GM19452 (cell line): ENCODE results near the gene TMEM132C.

Experiments
- ATAC-seq: cut with Tn5 transposase; IDR thresholded peaks from one replicate; pipeline ENCODE4 v1.9.1; 2021; ENCODE audit not compliant: unreplicated experiment

TMEM132C gene

DNA sequence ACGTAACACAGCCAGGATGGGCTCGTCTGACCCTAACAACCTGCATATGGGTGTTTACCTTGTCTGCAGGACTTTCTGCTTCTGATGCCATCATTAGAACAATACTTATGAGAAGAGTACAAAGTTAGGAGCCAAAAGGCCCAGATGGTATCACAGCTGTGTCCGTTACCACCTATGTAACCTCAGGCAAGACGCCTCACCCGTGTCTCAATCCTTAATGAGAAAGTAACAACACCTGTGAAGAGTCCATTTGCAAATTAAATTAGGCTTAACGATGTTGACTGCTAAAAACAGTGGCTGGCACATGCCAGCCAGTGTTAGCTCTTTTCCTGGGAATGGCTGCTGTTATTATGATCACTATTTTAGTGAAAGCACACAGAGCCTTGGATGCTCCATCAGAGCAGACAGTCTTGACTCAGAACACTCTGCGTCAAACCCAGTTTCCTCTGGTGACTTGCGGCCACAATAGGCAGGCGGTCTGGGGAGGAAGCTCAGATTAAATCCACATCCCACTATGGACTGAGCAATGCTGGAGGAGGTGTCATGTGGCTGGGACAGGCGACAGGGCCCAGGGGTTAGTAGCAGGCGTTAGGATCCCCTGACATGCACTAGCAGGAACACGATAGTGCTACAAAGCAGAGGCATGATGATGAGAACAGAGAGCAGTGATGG lies 431.5 kb downstream of the TMEM132C start:
- ATAC-seq = no peak

DNA sequence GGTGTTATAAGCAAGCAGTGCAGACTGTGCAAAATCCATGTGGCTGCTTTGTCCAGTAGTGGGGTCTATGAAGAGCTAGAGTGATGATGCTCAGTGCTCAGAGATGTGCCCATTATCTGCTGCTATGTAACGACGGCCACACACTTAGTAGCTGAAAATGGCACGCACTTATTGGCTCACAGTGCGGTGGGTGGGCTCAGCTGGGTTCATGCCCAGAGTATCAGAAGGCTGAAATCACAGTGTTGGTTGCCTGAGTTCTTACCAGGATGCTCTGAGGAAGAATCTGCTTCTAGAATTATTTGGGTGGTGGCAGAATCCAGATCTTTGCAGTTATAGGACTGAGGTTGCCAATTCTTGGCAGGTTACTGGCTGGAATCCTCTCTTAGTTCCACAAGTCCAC lies 432.1 kb downstream of the TMEM132C start:
- no peak for ATAC-seq

DNA sequence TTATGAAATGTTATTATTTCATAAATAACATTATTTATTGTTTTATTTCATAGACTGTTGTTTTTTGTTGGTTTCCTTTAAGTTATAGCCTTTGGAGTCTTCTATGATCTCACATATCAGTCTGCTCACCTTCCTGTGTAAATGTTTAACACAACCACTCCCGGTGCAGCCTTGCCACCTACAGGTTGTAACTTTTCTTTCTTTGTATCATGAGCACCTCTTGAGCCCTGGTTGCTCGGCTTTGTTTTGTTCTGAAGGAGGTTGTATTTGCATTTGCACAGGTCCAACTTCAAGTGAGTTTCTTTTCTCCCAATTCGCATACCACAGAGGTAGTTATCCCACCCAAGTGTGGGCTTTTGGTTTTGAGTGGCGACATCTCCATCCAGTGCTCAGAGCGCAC lies 435.4 kb downstream of the TMEM132C start:
- no peak for ATAC-seq

DNA sequence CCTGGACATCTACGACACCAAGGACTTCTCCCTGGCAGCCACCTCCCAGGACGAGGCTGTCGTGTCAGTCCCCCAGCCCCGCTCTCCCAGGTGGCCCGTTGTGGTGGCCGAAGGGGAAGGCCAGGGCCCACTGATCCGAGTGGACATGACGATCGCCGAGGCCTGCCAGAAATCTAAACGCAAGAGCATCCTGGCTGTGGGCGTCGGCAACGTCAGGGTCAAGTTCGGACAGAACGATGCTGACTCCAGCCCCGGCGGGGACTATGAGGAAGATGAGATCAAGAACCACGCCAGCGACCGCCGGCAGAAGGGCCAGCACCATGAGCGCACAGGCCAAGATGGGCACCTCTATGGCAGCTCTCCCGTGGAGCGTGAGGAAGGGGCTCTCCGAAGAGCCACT lies 438.2 kb downstream of the TMEM132C start:
- ATAC-seq = no peak

DNA sequence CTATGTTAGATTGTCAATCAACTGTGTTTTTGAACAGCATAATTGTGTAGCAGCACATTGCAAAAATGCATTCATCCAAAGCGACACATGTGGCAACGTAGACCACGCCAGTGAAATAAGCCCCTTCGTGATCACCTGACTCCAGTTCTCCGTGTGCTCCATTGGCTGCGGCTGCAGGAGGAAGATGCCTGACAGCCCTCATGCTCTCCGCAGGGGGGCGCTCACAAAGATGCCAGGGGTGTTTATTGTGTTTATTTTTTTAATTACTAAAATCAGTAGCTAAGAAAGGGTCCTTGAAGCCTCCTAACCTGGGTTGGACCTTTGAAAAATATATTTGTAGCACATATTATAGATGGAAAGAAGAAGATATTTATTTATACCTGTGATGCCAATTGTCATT lies 440.5 kb downstream of the TMEM132C start:
- no peak for ATAC-seq

DNA sequence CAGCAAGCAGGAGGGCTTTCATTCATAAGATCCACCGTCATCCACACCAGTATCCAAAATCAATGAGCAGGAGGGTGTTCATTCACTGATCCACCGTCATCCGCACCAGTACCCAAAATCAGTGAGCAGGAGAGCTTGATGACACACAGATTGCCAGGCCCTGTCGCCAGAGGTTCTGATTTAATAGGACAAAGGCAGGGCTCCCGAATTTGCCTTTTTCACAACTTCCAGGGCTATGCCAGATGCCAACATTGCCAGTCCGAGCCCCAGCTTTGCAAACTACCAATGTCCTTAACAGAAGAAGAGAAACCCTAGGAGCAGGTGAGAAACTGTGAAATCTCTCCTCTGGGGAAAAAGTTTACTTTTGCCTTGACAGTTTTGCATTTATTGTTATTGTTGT lies 441.8 kb downstream of the TMEM132C start:
- no peak for ATAC-seq

- no peak for ATAC-seq
These were observed 442.7 kb downstream of the TMEM132C start for GRCh38 chr12:128709660-128710059.

GRCh38 chr12:128711486-128711885 lies 444.5 kb downstream of the TMEM132C start:
- no peak for ATAC-seq

DNA sequence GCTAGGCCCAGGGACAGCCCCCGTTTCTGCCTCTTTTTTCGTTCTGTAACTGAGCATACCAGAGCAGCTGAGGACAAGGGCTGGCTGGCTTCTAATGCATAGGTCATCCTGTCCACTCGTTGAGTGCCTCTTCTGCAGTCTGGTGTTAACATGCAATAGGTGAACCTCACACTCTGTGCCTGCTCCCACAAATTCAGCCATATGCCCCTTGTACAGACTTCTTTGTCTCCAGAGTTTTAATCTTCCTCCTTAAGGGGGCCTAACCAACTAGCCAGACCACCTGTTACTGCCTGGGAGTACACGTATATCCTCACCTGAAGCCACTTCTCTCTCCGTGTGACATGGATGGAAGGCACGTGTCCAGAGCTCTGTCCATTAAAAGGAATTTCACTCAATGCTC lies 445.7 kb downstream of the TMEM132C start:
- ATAC-seq = no peak

- no peak for ATAC-seq
These were observed 448.5 kb downstream of the TMEM132C start for GRCh38 chr12:128715485-128715884.

DNA sequence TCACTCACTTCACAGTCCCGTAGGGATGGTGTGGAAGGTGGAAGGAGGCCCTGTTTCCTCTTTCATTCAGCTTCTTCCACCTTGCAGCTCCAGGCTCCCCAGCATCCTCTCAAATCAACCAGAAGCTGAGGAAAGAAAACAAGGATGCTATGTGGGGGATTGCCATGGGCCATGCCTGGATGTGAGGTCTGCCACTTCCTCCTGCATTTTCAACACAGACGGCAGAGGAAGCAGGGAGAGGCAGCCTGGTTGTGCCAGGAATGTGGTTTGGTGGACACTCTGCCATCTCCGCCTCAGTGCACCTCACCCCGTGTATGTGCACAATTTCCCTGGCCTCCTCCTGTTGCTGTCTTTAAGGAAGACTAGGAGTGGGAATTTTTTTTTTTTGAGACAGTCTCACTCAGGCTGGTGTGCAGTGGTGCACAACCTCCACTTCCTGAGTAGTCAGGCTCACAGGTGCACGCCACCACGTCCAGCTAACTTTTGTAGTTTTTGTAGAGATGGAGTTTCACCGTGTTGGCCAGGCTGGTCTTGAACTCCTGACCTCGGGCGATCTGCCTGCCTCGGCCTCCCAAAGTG lies 457.6 kb downstream of the TMEM132C start:
- no peak for ATAC-seq

DNA sequence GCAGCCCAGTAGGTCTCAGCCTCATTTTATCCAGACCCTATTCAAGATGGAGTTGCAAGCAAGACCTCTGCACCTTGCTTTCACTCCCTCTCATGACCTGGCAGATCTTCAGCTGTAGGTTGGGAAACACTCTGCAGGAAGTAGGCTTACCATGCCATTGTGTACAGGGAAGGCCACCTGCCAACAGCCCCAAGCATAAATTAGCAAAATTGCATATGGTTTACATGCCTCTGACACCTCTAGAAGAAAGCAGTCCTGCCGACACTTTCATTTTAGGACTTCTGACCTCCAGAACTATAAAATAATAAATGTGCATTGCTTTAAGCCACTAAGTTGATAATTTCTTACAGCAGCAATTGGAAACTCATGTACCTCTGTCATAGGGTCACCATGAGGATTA lies 459.9 kb downstream of the TMEM132C start:
- ATAC-seq = no peak

DNA sequence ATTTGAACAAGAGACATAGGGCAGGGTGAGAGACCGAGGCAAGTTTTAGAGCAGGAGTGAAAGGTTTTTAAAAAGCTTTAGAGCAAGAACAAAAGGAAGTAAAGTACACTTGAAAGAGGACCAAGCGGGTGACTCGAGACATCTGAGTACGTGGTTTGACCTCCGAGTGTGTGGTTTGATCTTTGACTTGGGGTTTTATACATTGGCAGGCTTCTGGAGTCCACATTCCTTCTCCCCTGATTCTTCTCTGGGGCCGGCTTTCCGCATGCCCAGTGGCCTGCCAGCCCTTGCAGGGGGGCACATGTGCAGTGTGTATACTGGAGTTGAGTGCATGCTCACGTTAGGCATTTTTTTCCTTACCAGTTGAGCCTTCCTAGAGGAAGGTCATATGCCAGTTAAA lies 460.5 kb downstream of the TMEM132C start:
- ATAC-seq = no peak

DNA sequence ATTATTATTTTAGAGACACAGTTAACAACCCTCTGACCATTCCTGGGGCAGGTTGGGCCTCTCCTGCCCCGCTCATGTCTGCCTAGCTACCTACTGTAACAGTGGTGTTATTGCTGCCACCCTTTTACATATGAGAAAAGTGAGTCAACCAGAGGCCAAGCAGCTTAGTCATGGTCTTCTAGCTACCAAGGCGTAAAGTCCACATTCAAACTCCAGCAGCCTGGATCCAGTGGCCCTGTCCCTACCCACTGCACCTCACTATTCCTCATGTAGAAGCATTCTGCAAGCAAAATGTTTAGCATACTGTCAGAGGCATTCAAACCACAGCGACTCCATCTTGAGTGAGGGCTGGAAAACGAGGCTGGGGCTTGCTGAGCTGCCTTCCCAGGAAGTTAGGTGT lies 461.0 kb downstream of the TMEM132C start:
- no peak for ATAC-seq

DNA sequence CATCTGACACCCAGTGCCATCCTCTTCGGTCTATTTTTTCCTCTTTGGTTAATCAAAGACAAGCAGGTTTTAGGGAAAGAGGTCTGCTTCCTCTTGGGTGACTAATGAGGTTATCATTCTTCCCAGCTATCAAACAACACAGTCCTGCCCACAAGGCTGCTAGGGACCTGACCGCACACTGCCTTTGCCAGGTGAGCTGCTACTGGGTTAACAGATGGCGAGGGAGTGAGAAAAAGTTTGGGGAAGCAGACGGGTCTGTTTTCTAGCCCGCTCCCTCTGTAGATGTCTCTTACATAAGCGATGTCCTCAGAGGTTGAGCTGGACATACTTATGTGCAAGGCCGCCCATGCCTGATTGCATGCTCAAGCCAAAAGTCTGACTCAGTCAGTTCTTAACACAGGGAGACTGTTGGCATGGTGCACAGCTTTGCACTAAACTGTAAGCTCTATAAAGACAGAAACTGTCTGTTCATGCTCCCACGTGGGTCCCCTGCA lies 462.7 kb downstream of the TMEM132C start:
- no peak for ATAC-seq

DNA sequence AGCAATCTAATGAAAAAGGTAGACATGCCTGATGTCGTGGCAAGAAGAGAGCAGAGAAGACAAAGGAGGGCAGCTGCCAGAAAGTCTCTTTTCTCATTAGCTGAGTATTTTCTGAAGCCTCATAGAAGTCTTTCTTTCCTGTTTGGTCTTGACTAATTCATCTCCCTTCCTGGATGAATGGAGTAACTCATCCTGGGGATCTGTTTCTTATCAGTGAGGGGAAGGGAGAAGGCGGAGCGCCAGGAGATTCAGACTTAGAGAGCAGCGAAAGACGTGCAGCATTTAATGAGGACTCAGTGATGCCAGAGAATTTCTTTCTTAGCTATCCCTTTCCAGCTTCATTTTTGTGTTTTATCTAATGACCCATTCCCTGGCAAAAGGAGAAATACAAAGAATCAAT lies 467.4 kb downstream of the TMEM132C start:
- ATAC-seq = no peak

- ATAC-seq = no peak
These were observed 470.5 kb downstream of the TMEM132C start for GRCh38 chr12:128737292-128737966.

DNA sequence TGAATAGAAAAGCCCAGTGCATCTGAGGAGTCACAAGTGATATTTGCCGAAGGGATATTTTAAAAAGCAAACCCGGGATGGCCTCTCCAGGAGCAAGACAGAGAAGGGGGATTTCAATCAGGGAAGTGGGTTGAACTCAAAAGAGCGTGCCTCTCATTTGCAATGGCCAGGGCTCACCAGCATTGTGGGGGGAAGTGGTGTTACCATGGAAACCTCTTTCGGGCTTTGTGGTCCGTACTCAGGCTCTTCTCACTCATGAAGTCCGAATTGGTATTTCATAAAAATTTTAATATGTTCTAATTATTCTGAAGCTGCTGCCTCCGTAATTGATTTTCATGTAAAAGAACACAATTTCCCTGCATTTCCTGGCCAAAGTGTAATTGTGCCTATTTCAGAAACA lies 476.9 kb downstream of the TMEM132C start:
- no peak for ATAC-seq

GRCh38 chr12:128745772-128746689 lies 479.1 kb downstream of the TMEM132C start:
- ATAC-seq = no peak

DNA sequence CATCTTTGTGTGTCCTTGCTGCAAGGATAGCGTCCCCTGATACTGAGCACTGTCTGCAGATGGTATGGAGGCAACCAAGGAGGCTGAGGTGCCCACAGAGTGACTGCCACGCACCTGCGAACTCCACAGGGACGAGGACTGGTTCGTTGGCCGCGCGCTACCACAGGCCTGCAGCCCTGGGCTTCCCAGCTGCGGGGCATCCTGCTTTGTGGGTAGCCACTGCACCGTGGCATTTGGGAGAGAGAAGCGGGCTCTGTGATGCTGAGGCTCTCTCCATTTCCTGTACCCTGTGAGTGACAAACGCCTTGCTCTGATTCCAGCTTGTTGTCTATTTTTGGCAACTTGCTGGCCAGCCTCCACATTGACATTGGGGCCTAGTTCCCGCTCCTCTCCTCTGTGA lies 480.5 kb downstream of the TMEM132C start:
- no peak for ATAC-seq

DNA sequence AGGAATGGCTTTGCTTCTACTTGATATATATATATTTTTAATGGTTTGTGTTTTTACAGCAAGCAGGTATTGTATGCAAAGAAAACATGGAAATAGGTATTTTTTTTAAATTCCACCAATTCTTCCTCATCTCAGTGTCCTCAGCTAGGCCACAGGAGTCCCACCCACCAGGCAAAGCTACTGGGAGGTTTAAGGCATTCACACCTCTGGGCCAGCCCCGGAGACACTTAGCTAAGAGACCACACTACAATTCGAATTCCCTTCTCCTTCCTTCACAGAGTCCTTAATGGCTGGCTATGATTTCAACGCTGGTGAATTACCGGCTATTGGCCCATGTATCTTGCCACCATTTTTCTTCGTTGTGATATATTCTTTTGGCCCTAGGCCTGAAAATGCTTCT lies 485.4 kb downstream of the TMEM132C start:
- ATAC-seq = no peak
